GM18499 (cell line): Measurements from ENCODE around the gene ADAM12.
"Not testable (repeated sequence)": the region's sequence is repeated elsewhere in the genome, so short reads cannot be mapped to it uniquely, and the experiment has no call there.

ENCODE experiments used
- ATAC-seq: cut with Tn5 transposase; IDR thresholded peaks from one replicate; pipeline ENCODE4 v1.9.1; 2021; ENCODE audit warnings: moderate number of reproducible peaks; ENCODE audit not compliant: insufficient read depth, unreplicated experiment

ADAM12 gene

DNA sequence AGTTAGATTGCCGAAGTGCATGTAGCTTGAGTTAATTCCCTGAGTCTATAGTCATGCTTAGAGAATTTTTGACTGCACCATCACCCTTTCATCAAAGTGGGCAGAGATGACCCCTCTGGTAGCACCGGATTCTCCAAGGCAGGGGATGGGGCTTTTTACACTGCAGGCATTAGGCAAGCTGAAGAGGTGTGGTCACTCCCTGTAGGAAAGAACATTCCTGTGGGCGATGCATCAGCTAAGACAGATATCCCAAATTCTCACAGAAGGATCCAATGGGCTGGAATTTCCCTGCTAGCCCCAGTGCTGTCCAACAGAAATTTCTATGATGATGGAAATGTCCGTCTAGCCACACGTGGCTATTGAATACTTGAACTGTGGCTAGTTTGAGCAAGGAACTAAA lies 118.2 kb downstream of the ADAM12 start:
- ATAC-seq = no peak

GRCh38 chr10:126268013-126268920 lies 120.0 kb downstream of the ADAM12 start:
- ATAC-seq = no peak

DNA sequence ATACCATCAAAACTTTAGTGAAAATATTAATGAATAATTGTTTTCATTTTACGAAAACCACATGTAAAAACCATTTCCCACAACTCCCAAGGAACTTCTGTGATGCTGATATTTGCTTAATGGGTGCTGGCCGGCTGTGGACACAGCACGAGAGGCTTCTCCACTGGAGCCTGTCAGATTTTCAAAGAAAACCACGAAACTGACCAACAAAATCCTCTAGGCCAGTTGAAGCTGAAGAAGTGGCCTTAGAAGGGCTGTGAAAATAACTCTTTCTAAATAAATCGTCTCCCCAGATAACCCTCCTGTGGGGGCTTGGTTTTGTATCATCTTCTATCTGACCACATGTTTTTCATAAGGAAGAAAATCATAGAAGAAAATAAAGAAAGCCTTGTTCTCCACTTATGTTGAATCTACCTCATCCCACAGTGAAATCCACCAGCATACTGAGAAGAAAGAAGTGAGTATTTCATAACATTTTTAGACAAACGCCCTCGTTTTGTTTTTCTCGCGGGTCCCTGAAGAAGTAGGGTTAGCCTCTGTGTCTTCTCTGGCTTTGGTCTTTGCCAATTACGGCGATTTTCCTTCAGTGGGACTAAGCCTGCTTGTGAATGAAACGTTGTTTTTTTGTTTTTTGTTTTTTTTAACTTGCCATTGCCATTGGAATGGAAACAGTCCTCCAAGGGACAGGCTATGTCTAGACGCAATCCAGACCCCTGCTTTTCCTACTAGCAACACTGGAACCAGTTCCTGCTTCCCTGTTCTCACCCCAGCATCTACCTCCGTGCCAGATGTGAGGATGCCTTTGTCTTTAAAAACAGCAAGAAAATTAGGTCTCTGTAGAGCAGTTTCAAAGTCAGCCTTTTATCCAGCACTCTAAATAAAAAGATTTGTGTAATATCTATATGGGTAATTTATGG lies 123.9 kb downstream of the ADAM12 start:
- ATAC-seq = no peak

DNA sequence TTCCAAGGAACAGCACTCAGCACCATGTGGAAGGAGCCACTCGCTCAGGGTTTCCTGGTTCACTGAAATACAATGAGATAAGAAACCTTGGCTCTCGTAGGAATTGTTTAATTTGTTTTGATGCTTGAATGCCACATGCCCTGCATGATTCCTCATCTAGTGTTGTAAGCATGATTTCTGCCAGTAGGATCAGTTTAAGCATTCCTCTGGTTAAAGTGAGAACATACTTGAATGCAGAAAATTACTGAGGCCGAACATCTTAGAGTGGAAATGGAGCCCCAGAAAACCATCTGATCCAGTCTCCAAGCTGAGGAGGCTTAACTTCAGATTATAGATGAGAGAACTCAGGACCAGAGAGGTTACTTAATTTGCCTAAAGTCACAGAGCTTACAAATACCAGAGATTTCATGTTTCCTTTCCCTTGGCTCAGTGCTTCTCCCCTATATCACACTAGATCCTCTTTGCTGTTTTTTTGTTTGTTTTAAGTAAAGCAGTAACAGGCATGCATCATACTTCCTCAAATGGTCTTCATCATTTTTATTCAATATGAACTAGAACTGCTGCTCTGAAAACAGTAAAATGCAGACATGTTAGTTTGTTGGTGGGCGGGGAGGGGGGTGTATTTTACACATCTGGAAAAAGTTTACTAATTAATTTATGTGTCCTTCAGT lies 125.1 kb downstream of the ADAM12 start:
- no peak for ATAC-seq

DNA sequence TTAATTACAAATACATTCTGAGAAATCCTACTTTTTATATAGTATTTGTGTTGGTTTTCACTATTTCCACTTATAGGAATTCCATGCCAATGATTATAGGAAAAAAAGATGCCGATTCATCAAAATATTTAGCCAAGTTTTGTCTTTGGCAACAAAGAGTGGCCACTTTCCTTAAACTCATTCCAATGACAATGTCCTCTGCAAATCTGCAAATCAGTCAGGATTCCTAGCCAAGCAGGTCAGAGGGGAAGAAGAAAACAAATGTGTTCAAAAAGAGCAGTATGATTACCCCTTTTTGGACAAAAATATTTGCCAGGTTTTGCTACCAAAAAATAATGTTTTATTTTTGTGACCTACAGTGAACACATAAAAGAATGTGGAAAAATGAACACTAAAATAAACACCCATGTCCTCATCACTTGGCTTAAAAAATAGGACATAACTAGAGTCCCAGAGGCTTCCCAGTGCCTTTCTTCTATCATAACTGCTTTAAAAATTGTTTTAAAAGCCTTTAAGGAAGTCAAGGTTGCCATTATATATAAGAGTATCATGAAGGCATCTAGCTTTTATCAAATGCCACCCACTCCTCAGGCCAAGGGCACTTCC lies 125.9 kb downstream of the ADAM12 start:
- no peak for ATAC-seq

- no peak for ATAC-seq
Observed at GRCh38 chr10:126259760-126260479, 128.4 kb downstream of the ADAM12 start.

- no peak for ATAC-seq
Observed at GRCh38 chr10:126256864-126257263, 131.4 kb downstream of the ADAM12 start.

- no peak for ATAC-seq
Observed at GRCh38 chr10:126255313-126255712, 133.0 kb downstream of the ADAM12 start.

GRCh38 chr10:126253611-126253998 lies 134.7 kb downstream of the ADAM12 start:
- no peak for ATAC-seq

DNA sequence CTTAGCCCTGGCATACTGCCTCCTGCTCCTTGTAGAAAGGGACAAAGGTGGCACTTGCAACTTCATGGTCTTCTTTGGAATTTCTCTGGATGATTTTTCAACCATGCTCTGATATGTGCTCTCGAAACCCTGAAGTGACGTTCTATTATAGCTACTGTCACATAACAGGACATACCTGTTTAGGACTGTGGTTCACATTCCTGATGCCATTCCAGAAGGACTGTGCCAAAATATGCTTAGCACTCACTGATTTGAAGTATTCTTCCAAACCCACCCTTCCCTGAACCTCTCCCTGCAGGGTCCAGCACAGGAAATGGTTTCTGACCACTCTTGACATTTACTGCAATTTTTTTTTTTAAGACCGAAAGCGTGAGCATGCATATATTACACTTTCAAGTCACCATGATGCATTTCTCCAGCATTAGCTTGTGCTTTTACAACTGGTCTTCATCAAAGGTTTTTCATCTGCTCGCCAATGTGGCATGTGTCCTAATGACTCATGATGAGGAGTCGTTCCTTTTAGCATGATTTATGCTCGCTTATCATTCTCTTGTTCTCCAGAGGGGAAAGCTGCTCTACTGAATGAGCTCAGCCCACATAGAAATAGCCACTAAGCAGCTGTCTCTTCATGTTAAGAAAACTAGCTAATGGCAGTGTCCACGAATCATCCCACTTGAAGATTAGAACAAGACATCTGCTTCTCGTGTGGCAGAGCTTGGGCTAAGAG lies 135.2 kb downstream of the ADAM12 start:
- no peak for ATAC-seq

DNA sequence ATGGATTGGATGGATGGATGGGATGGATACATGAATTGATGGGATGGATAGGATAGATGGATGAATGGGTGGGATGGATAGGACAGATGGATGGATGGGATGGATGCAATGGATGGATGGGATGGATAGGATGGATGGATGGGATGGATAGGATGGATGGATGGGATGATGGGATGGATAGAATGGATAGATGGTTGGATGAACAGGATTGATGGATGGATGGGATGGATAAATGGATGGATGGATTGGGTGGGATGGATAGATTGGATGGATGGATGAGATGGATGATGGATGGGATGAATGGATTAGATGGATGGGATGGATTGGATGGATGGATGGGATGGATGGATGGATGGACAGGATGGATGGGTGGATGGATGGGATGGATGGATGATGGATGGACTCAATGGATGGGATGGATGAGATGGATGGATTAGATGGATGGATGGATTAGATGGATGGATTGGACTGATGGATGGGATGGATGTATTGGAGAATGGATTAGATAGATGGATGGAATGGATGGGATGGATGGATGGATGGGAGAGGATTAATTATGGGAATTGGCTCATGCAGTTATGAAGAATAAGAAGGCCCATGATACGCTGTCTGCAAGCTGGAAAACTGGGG lies 136.4 kb downstream of the ADAM12 start:
- no peak for ATAC-seq

DNA sequence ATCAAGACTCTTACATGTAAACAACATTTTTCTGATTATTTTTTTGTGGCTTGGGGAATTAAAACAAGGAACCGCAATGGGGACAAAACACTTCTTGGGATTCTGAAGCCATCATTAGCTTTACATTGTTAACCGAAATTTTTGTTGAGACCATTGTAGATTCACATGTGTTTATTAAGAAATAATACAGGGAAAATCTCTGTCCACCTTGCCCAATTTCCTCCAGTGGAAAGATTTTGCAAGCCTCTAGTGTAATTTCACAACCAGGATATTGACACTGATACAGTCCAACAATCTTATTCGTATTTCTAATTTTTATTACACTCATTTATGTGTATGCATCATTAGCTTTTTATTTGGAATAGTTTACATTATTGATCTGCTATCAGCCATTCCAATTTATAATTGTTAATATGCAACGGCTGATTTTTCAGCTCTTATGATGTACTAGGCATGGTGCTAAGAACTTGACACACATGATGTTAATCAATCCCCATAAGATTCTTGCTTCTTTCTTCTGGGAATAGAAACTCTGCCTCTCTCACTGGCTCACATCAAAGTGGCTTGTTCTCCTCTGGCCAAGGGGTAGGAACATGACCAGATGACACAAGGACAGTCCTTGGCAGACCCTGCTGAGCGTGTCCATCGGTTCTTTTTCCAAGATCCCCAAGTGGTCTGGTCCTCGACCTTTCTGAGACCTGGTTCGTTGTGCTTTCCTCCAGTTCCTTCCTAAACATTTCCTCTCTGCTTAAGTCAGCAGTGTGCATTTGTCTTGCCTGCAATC lies 137.6 kb downstream of the ADAM12 start:
- ATAC-seq = no peak

DNA sequence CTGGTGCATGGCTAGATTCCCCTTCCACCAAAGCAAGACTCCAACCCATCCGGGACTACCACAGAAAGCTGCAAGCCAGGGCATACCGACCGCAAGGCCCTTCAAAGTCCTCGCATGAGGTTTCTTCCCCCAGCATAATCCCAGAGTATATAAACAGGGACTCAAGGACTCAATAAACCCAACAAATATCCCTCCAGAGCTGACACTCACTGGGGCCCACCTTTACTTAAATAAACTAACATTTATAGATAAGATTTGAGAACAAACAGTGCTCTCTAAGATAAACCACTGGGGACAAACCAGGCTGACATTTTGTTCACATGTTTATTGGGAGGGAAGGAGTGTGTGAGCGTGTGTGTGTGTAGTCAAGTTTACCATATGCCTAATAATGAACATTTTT lies 138.2 kb downstream of the ADAM12 start:
- ATAC-seq = no peak

DNA sequence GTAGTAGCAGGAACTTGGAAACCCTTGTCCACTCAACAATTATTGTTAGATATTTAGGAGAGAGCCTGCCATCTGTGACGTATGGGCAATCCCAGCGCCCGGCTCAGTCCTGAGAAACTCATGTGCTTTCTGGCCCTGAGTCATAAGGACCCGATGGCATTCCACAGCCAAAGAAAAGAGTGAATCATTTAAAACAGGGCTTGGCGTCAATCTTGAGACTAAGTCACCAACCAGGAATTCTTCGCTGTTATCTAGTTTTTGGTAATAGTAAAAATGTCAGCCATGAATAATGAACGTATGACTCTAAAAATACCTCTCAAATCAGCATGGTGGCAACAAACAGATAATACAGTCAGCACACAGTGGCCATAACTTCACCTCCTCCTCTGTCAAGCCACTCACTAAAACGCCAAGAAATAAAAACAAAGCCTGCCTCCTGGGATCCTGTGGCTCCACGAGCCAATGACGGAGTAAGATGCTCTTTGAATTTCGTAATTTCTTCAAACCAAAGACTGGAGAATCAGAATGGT lies 140.8 kb downstream of the ADAM12 start:
- ATAC-seq = no peak

DNA sequence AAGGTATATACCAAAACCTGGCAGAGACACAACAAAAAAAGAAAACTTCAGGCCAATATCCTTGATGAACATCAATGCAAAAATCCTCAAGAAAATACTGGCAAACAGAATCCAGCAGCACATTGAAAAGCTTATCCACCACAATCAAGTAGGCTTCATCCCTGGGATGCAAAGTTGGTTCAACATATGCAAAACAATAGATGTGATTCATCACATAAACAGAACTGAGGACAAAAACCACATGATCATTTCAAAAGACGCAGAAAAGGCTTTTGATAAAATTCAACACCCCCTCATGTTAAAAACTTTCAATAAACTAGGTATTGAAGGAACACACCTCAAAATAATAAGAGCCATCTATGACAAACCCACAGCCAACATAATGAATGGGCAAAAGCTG lies 141.9 kb downstream of the ADAM12 start:
- ATAC-seq = not testable (repeated sequence)

GRCh38 chr10:126245501-126245900 lies 142.8 kb downstream of the ADAM12 start:
- ATAC-seq = no peak

- ATAC-seq = no peak
Observed at GRCh38 chr10:126243971-126244370, 144.3 kb downstream of the ADAM12 start.

DNA sequence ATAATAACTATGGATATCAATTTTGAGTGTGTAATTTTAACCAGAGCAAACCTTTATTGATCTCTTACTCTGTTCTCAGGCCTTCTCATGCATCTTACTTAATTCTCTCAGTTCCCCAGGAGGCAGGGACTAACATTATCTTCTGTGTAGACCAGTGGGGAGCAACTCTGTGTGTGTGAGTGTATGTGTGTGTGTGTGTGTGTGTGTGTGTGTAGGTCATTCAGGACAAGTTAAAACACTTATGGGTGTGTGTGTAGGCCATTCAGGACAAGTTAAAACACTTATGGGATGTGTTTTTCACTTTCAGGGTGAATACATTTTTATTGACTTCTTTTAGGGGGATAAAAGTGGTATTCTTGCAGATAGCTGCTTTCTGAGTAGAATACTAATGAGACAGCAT lies 145.0 kb downstream of the ADAM12 start:
- no peak for ATAC-seq
